Frontal cortex (tissue), 4 donors: ENCODE measurements around the gene IRX6. TPM values are rescaled to one million over a fixed set of nuclear protein-coding genes. Genes with fewer than 3 reads are reported as not detected.

Source experiments
- DNase-seq, 2 donors: peaks; one replicate each; pipeline ENCODE4 v3.0.0; 2012; ENCODE audit warnings: low spot score in 2 of 2
- FAIRE-seq: peaks from 2 replicates; lab custom pipeline; 2012; peaks lifted over from hg19 to GRCh38; lab: Jason Lieb, UNC
- small RNA-seq: library from RNA; depleted of rRNA; stranded (forward); fragments of <200 nt; gene quantifications from one replicate; pipeline ENCODE3, GENCODE V24; 2014
- total RNA-seq: library from RNA; depleted of rRNA; stranded (reverse); fragments of >200 nt; gene quantifications from one replicate; pipeline ENCODE4 v1.2.3, GENCODE V29; 2014
- donor health status: control.
- donor health status: control.
- donor health status: control.

The IRX6 gene
- total RNA-seq, 1 donor from 2014 or later: under 0.01 TPM

DNA sequence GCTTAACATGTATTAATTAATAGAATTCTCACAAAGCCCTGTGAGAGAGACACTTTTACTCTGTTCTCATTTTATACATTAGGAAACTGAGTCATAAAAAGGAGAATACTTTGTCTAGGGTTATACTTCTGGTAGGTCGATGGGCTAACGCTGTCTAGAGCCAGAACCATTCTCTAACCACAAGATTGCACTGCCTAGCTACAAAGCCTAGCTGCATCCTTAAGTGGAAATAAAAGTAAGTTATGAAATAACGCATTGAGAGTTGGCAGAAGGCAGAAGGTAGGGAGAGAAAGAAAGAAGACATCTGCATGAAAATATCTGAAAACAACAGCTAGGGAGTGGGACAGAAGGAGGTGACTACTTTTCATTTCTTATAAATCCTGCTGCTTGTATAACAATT lies 33.2 kb downstream of the IRX6 start:
- FAIRE-seq (no peak), DNase-seq (no peak)

DNA sequence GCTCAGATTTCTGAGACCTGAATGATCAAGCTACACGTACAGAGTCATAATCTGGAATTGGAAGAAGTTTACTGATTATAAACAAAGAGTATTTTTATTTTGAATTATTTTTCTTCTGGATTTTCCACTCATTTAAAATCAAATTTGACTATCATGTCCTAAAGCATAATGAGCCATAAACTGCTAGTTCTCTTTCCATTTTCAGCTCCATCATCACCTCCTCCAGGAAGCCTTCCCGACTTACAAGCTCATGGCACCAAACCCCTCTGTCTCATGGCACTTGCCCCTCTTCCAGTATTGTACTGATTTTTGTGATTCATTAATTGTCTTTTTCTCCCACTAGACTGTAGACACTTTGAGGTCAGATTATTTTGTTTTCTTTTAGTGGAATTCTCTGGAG lies 35.9 kb downstream of the IRX6 start:
- no peak for DNase-seq
- FAIRE-seq: no peak

DNA sequence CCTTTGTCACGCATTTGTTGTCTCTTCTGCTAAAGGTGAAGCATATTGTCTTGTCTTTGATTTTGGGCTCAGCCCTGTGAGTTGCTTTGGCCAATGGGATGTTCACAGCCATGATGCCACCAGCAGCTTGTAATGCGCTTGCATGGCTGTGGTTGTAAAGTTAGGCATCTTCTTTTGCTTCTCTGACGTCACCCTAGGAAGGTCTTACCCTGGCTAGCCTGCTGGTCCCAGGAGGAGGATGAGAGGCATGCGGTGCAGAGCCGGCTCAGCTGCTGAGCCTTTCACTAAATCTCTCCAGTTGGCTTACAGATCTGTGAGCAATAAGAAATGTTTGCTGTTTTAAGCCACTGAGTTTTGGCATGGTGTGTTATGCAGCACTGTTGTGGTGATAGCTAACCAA lies 40.8 kb downstream of the IRX6 start:
- DNase-seq (no peak), FAIRE-seq (no peak)

DNA sequence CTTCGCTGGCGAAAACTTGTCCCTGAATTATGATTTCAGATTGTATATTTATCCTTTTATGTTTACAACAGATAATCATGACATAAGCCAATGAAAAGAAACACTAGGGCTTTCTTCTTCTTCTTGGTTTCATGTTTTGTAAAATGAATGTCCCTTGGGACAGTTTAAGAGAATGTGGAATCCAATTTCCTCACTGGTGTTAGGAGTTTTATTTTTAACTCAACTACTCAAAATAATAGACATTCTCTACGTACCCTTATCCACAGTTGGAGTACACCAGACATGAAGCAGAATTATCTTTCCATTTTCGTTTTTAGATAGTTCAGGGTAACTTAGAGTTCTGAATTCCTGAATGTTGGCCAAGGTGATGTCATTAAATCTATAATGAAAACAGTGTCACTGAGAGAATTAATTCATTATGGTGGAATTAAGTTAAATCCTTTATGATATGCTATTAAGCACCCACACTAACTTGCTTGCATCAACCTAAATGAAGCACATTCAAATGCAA lies 43.4 kb downstream of the IRX6 start:
- DNase-seq (no peak), FAIRE-seq (no peak)

DNA sequence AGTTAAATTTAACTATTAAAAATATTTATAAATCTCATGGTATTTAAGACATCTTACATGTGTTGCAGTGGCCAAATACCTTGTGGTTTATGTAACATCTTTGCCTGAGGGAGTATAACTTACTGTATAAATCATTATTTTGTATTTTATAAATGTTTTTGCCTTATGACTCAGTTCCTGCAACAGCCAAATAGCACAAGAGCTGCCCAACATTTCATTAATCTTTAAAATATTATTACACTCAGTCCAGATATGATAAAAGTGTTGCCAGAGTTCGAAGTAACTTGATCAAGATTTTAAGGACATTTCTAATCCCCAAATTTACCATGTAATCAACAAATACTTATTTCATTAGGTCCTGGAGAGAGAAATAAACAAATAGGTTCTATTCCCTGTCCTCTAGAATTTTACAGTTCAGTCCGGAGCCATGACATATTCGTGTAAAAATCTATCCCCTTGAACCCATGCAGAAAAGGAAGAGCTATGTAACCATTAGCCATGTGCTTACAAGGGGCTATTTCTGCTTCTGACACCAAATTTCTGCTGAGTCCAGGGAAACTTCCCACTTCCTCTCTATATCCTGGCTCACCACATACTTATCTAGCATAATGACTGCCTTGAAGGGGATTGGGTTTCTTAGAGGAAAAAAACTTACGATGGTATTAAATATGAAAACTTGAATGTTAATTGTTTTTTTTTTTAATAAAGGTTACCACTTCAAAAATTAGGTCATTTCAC lies 44.0 kb downstream of the IRX6 start:
- no peak for FAIRE-seq
- DNase-seq: peak in 1 of 2 donors; percentile 10

DNA sequence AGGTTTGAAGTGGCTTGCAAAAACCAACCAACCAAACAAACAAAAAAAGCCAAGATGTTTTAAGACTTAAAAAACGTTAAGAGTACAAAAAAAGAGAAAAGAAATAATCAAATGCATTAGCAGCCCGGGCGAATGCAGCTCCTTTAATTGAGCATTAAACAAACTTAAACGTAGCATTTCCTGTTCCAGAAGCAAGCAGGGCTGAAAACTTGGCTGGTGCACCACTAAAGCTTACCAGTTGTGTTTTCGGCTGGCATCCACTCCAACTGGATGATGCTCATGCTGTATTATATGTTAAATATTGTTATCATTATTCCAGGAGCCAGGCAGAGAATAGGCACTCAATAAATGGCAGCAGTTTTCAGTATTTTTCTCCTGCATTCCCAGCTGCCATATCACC lies 45.1 kb downstream of the IRX6 start:
- FAIRE-seq: no peak
- no peak for DNase-seq

DNA sequence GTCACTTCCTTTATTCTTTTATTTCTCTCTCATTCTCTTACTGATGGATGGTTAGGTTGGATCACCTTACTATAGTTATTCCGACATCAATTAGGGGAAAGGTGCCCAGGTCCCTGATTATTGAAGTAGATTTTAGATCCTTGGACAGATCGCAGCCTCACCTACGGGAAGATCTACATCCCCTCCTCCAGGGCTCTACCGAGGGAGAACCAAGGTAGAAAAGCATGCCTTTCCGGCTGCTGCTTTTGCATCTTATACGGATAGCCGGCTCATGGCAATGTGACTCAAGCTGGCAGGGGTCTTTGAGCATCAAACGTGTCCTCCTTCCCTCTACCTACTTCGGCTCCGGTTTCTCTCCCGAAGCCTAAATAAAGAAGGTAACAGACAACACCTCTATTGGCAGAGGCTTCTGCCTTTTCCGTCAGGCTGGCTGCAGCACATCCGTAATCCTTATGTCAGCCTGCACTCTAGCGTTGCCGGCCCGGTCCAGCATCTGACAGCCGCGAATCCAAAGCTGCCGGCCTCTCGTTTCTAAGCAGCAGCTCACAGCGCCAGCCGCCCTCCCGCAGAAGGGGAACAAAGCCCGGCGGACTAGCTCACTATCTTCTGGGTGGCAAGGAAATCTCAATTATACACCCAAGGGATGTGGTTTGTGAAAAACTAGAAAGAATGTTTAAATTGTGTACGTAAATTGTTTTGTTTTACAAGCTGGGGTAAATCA lies 46.9 kb downstream of the IRX6 start:
- peak; percentile 19 to 58 for DNase-seq
- no peak for FAIRE-seq

DNA sequence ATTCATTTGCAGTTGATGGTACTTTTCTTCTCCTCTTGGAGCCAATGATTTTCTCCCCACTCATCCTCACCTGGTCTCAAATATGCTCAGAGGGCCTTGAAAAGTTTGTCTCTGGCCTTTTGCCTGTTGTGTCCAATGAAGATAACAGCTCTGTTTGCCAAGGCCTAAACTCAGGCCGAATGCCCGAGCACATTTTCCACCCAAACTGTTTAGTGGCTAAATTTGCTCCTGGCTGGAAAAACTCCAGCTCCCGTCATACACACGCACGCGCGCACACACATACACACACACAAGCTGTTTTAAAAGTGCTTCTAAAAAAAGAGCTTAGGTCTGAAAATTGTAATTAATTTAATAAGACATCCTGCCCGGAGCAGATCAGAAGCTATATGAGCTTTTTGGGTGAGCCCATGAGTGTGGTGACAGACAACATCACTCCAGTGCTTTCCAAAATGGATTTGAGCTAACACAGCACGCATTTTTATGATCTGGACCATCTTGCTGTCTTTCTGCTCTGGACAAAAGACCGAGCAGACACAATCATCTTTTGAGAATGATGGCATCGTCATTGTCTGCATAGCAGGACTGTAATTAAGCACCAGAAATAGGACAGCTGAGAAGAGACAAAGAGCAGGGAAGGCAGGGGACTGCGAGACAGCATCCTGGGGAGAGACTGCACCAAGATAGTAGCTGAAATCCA lies 48.9 kb downstream of the IRX6 start:
- DNase-seq: no peak
- FAIRE-seq: no peak

DNA sequence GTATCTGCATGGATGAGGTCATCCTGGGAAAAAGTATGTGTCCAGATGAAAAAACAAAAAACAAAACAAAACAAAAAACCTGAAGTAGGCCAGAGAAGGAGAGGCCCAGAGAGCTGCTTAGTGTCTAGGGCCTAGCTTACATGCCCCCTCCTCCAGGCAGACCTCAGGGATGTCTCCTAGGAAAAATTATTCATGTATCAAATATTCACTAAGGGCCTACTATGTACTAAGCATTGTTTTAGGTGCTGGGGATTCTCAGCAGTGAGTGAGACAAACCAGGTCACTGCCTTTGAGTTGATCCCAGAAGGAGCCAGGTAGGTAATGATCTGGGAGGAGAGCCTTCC lies 49.5 kb downstream of the IRX6 start:
- FAIRE-seq: no peak

DNA sequence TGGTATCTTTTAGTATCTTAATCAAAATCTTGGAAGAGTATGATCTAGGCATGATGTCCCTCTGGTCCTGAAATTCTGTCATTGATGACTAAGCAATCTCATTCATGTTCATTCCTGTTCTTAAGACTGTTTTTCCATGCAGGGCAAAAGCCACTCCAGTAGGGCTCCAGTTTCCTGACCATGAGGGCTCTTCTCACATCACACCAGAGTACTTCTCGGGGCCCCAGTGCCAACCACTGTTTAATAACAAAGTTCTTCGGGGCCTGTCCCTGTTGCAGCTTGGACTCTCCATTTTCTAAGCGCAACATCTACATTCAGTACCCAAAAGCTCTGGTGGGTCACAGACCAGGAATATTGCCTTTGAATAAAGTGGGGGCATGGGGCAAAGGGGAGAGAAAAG lies 52.0 kb downstream of the IRX6 start:
- FAIRE-seq (no peak), DNase-seq (no peak)

More for the DNA sequence above, 49.5 kb downstream of the IRX6 start:
- DNase-seq: no peak

DNA sequence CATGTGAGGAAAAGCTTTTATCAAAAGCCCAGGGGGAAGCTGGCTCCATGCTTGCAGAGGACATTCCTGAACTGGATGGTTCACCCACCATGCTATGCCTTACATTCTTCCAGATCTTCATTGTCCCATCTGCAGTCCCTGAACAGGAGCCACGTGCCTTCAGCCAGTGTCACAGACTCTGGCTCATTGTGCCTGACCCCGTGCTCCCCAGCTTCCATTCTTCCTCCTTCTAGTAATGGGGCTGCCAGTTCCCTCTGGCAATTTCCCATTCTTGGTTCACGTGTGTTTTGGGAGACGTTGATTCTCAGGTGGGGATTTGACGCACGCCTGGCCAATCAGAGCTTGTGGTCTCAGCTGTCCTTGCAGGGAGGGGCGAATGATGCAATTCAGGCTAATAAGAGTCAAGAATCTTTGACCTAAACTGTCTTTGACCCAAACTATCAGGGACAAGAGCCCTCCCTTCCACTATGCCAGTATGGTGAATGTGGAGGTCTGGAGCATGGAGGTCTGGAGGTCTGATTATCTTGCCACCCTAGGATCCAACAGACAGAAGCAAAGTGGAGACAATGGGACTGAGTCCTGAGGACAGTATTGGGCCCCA lies 52.7 kb downstream of the IRX6 start:
- DNase-seq (no peak), FAIRE-seq (no peak)

DNA sequence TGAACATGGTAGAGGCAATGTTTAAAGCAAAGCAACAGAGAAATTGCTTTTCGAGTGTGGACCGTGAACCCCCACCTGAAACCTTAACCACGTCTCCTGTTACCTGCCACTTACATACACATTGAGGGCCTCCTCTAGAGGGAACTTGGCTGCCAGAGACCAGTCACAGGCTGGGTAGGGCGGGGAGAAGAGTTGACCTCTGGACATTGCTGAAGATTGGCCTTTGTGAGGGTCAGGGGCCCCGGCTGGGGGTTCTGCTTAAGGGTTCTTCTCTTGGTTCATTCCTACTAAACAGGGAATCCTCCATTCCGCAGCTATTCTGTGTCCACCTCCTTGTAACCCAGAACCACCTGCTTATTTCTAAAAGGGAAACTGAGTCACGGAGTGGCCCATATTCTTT lies 53.8 kb downstream of the IRX6 start:
- FAIRE-seq (no peak), DNase-seq (no peak)

DNA sequence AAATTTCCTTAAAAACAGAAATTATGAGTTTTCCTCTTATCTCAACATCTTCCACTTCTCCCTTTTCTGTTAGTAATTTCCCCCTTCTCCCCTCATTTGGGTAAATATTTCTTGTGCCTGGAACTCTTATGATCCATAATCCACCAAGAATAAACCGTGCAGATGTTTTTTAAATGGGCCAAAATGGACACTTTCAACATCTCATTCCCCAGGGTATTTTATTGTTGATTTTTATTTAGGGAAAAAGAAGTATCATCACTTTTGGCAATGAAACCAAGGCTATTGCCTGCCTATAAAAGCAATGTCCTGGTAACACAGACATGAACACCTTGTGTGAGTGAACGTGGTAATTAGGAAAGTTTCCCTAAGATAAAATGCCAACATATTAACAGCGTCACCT lies 54.6 kb downstream of the IRX6 start:
- FAIRE-seq: no peak
- DNase-seq: no peak

DNA sequence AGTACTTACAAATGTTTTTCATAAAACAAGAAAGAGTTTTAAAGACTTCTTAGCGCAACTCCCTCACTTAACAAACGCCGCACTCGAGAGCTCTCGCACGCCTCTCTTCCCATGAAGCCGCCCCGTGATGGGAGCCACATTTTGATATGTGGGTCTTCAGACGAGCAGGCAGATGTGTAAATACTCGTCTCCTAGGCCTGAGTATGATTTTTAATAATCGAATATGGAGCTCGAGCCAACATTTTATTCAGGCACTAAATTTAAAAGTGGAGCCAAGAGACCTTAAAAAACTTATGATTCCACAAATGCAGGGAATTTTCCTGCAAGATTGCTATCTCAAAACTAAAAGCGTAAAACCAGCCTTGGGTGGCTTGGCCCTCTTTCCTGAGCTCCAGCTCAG lies 55.4 kb downstream of the IRX6 start:
- FAIRE-seq: no peak
- no peak for DNase-seq

DNA sequence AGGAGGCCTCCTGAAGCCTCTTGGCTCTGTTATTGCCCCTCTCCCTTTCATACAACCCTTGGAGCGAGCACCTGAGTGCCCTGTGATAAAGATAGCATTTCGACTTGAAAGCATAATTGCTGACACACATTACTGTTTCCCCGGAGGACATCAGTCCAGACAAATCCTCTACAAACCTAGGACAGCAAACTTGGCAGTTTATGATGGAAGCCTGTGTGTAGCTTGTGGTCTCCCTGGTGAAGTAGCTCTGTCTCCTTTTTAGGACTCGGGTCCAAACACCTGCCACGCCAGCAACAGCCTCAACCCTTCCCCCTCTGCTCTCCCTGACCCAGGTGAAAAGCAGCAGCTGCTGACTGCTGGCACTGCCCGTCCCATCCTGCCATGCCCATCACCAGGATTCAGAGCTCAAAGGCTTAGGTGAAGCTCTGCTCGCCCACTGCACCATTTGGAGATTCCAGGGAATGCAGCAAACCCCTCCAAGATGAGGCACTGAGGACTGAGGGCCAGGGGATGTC lies 55.9 kb downstream of the IRX6 start:
- no peak for FAIRE-seq

More for the DNA sequence above, 55.9 kb downstream of the IRX6 start:
- DNase-seq: no peak

Small RNA genes lying within 50 kb of the gene (small RNA-seq; reads per million reads assigned to genes)
- gene RN7SL841P: not detected

Other genes starting within 250 kb of the IRX6 start
- gene MMP2, start 155.0 kb downstream of the IRX6 start, total RNA-seq: 8.2 TPM
- gene LPCAT2, start 184.9 kb downstream of the IRX6 start, total RNA-seq: 2.4 TPM
- not detected for gene CAPNS2, start 242.5 kb downstream of the IRX6 start, total RNA-seq